ENCODE results near the gene AUH.

DNA sequence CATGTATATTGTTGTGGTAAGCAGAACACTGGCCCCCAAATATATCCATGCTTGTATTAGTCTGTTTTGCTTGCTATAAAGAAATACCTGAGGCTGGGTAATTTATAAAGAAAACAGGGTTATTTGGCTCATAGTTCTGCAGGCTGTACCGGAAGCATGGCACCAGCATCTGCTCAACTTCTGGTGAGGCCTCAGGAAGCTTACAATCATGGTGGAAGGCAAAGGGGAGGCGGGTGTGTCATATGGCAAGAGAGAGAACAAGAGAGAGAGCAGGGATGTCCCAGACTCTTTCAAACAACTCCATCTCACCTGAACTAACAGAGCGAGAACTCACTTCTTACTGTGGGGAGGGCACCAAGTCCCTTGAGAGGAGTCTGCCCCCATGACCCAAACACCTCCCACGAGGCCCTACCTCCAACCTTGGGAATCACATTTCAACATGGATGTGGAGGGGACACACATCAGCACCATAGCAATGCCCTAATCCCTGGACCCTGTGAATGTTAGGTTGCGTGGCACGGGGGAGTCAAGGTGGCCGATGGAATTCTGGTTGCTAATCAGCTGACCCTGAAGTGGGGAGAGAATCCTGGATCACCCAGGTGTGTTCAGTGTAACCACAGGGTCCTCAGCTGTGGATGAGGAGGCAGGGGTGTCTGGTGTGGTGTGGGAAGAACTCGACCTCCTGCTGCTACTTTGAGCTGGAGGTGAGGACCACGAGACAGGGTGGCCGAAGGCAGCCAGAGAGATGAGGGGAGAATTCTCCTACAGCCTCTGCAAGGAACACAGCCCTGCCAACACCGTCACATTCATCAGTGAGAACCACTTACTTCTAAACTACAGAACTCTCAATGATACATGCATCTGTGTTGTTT is 172.8 kb downstream of the AUH start:
- TF ChIP-seq, protein P1, sequence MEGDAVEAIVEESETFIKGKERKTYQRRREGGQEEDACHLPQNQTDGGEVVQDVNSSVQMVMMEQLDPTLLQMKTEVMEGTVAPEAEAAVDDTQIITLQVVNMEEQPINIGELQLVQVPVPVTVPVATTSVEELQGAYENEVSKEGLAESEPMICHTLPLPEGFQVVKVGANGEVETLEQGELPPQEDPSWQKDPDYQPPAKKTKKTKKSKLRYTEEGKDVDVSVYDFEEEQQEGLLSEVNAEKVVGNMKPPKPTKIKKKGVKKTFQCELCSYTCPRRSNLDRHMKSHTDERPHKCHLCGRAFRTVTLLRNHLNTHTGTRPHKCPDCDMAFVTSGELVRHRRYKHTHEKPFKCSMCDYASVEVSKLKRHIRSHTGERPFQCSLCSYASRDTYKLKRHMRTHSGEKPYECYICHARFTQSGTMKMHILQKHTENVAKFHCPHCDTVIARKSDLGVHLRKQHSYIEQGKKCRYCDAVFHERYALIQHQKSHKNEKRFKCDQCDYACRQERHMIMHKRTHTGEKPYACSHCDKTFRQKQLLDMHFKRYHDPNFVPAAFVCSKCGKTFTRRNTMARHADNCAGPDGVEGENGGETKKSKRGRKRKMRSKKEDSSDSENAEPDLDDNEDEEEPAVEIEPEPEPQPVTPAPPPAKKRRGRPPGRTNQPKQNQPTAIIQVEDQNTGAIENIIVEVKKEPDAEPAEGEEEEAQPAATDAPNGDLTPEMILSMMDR (IDR thresholded peaks at IDR 0.05; ENCODE audit: poor library complexity, severe bottlenecking), result no peak
- no peak for TF ChIP-seq TAF1 (IDR thresholded peaks at IDR 0.05; ENCODE audit: low read depth)
- TF ChIP-seq EZH2 (IDR thresholded peaks at IDR 0.05; ENCODE audit: borderline replicate concordance, insufficient read depth, low read length, poor library complexity, severe bottlenecking), result no peak
- TF ChIP-seq, protein P2, sequence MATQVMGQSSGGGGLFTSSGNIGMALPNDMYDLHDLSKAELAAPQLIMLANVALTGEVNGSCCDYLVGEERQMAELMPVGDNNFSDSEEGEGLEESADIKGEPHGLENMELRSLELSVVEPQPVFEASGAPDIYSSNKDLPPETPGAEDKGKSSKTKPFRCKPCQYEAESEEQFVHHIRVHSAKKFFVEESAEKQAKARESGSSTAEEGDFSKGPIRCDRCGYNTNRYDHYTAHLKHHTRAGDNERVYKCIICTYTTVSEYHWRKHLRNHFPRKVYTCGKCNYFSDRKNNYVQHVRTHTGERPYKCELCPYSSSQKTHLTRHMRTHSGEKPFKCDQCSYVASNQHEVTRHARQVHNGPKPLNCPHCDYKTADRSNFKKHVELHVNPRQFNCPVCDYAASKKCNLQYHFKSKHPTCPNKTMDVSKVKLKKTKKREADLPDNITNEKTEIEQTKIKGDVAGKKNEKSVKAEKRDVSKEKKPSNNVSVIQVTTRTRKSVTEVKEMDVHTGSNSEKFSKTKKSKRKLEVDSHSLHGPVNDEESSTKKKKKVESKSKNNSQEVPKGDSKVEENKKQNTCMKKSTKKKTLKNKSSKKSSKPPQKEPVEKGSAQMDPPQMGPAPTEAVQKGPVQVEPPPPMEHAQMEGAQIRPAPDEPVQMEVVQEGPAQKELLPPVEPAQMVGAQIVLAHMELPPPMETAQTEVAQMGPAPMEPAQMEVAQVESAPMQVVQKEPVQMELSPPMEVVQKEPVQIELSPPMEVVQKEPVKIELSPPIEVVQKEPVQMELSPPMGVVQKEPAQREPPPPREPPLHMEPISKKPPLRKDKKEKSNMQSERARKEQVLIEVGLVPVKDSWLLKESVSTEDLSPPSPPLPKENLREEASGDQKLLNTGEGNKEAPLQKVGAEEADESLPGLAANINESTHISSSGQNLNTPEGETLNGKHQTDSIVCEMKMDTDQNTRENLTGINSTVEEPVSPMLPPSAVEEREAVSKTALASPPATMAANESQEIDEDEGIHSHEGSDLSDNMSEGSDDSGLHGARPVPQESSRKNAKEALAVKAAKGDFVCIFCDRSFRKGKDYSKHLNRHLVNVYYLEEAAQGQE (IDR thresholded peaks at IDR 0.05; ENCODE audit: borderline replicate concordance), result no peak
- no peak for TF ChIP-seq POLR2AphosphoS5 (IDR thresholded peaks at IDR 0.05)
